HepG2 (cell line): Measurements from ENCODE around the gene IDUA. TPM values are rescaled to one million over a fixed set of nuclear protein-coding genes. Genes with fewer than 3 reads are reported as not detected.

Experiments used
- HCFC1 ChIP-seq: fragments of 150-350 bp; IDR thresholded peaks from 2 replicates; pipeline ENCODE4 v1.6.1; 2014; ENCODE audit warnings: low read depth, low read length
- HMG20B ChIP-seq: conservative IDR thresholded peaks from 2 replicates; pipeline ENCODE4 v1.6.1; 2016; ENCODE audit warnings: missing genetic modification reagents, missing compliant biosample characterization
- MEIS2 ChIP-seq: sonication (generic); formaldehyde crosslinking; IDR thresholded peaks from 2 replicates; pipeline ENCODE4 v1.9.0; 2021; ENCODE audit warnings: mild to moderate bottlenecking, missing genetic modification reagents
- NKX3-1 ChIP-seq: sonication (generic); formaldehyde crosslinking; IDR thresholded peaks from 2 replicates; pipeline ENCODE4 v1.5.0; 2020; ENCODE audit warnings: missing genetic modification reagents
- PHF21A ChIP-seq: sonication (generic); formaldehyde crosslinking; IDR thresholded peaks from 2 replicates; pipeline ENCODE4 v1.5.0; 2020; ENCODE audit warnings: mild to moderate bottlenecking, missing genetic modification reagents
- SRSF1 ChIP-seq: fragments of 200-400 bp; formaldehyde crosslinking; optimal IDR thresholded peaks from 2 replicates; pipeline ENCODE3; 2017; ENCODE audit warnings: mild to moderate bottlenecking, low read depth, low read length, moderate library complexity
- TBX2 ChIP-seq: sonication (generic); formaldehyde crosslinking; IDR thresholded peaks from 2 replicates; pipeline ENCODE4 v1.5.0; 2020; ENCODE audit warnings: missing genetic modification reagents, mild to moderate bottlenecking, borderline replicate concordance
- ZFY ChIP-seq: sonication (generic); formaldehyde crosslinking; IDR thresholded peaks from 2 replicates; pipeline ENCODE4 v1.4.0; 2020; ENCODE audit warnings: missing genetic modification reagents
- ZSCAN9 ChIP-seq: IDR thresholded peaks from 2 replicates; pipeline ENCODE4 v1.6.1; 2016; ENCODE audit warnings: borderline replicate concordance
- polyA plus RNA-seq, 8 experiments: library from polyadenylated mRNA; depleted of rRNA in 3 of 8; stranded (reverse) in 7 of 8; unstranded in 1 of 8; fragments of >200 nt; fragmentation: Illumina TruSeq in 4 of 8; extraction: Trizol in 4 of 8; gene quantifications; 2 replicates each; pipeline versions ENCODE4 v1.2.1 to v1.2.3, GENCODE V29; 2011 to 2016; ENCODE audit warnings: low read depth in 4 of 8, missing spikeins in 1 of 8, mixed read lengths in 1 of 8; ENCODE audit not compliant: insufficient read depth in 1 of 8
- total RNA-seq, 5 experiments: library from RNA; depleted of rRNA; stranded (reverse); fragments of >200 nt; fragmentation: Illumina TruSeq; extraction: Trizol; gene quantifications; 2 replicates each; pipeline ENCODE4 v1.2.3, GENCODE V29; 2016; ENCODE audit warnings: low read depth in 1 of 5
- TF ChIP-seq, protein P1 (sequence below): IDR thresholded peaks from 2 replicates; pipeline ENCODE4 v1.6.1; 2016; ENCODE audit warnings: missing compliant biosample characterization, missing genetic modification reagents, borderline replicate concordance
- TF ChIP-seq, protein P2 (sequence below): sonication (generic); formaldehyde crosslinking; IDR thresholded peaks from 2 replicates; pipeline ENCODE4 v1.4.0; 2020; ENCODE audit warnings: missing genetic modification reagents
- TF ChIP-seq, protein P3 (sequence below): sonication (generic); formaldehyde crosslinking; conservative IDR thresholded peaks from 2 replicates; pipeline ENCODE4 v1.8.0; 2022; ENCODE audit warnings: mild to moderate bottlenecking, moderate library complexity, missing genetic modification reagents
- TF ChIP-seq, protein P4 (sequence below): sonication (generic); formaldehyde crosslinking; IDR thresholded peaks from 2 replicates; pipeline ENCODE4 v1.5.0; 2020; ENCODE audit warnings: mild to moderate bottlenecking, missing genetic modification reagents
- TF ChIP-seq, protein P5 (sequence below): sonication (generic); formaldehyde crosslinking; IDR thresholded peaks from 2 replicates; pipeline ENCODE4 v1.4.0; 2020; ENCODE audit warnings: missing genetic modification reagents, borderline replicate concordance
- TF ChIP-seq, protein P6 (sequence below): sonication (generic); formaldehyde crosslinking; IDR thresholded peaks from 2 replicates; pipeline ENCODE4 v1.5.0; 2020; ENCODE audit warnings: mild to moderate bottlenecking, missing genetic modification reagents

Gene IDUA
- total and polyA plus RNA-seq, 2 of the 13 experiments (the other 11 are each of a cell fraction or from before 2014, with no cell fraction given), result 0.77 to 1.0 TPM

DNA sequence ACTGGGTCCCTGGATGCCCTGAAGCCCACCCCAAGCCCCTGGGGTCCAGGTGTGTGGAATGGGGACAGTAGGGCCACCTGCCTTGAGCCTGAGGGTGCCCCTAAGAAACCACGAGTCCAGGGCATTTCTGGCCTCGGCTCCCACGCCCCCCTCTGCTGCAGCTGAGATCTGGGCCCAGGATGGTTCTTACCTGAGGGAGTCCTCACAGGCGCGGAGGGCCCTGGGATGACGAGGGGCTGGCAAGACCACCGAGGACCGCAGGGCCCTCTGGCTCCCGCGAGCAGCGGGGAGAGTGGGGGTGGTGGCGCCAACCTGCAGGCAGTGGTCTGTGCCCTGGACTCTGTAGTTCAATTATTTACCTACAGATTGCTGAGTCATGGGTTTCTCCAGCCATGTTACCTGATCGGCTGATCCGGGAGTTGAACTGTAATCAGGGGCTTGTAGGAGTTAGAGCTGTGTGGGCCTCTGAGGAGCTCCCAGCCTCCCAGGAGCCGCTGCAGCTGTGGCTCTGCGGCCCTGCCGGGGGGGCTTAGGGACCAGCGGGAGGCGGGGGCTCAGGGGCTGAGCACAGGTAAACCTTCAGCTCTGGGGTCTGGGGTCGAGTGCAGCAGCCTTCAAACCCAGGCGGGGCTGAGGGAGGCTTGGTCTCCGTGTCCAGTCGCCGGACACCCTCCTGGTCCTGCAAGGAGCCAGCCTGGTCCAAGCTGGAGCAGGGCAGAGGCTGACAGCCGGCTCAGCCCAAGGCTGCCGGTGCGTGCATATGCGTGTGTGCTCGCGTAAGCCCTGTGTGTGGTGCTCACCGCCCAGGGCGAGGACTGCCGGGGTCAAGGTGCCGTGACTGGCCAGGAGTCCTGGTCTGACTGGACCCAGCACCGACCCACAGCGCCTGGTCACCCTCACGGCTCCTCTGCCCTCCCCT is 6.5 kb downstream of the IDUA start, which contains the start of gene SLC26A1 (continued):
- TF ChIP-seq, protein P1, sequence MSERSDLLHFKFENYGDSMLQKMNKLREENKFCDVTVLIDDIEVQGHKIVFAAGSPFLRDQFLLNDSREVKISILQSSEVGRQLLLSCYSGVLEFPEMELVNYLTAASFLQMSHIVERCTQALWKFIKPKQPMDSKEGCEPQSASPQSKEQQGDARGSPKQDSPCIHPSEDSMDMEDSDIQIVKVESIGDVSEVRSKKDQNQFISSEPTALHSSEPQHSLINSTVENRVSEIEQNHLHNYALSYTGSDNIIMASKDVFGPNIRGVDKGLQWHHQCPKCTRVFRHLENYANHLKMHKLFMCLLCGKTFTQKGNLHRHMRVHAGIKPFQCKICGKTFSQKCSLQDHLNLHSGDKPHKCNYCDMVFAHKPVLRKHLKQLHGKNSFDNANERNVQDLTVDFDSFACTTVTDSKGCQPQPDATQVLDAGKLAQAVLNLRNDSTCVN (CRISPR knock-in tag), result 0 out of 2 replicates have a peak, but pooled peaks have one; percentile 11
- TF ChIP-seq MEIS2 (CRISPR knock-in tag) (peak; percentile 31), HMG20B (CRISPR knock-in tag) (no peak), NKX3-1 (CRISPR knock-in tag) (peak; percentile 83), ZFY (CRISPR knock-in tag) (peak; percentile 70), PHF21A (CRISPR knock-in tag) (peak; percentile 58; the same call in 1 of the 2 replicates), ZSCAN9 (CRISPR knock-in tag) (peak; percentile 4; the same call in 1 of the 2 replicates), SRSF1 (peak; percentile 36), HCFC1 (peak; percentile 6; the same call in 1 of the 2 replicates), TBX2 (CRISPR knock-in tag) (peak; percentile 16; the same call in 1 of the 2 replicates)
- TF ChIP-seq, protein P2, sequence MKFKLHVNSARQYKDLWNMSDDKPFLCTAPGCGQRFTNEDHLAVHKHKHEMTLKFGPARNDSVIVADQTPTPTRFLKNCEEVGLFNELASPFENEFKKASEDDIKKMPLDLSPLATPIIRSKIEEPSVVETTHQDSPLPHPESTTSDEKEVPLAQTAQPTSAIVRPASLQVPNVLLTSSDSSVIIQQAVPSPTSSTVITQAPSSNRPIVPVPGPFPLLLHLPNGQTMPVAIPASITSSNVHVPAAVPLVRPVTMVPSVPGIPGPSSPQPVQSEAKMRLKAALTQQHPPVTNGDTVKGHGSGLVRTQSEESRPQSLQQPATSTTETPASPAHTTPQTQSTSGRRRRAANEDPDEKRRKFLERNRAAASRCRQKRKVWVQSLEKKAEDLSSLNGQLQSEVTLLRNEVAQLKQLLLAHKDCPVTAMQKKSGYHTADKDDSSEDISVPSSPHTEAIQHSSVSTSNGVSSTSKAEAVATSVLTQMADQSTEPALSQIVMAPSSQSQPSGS (CRISPR knock-in tag), result no peak
- TF ChIP-seq, protein P3, sequence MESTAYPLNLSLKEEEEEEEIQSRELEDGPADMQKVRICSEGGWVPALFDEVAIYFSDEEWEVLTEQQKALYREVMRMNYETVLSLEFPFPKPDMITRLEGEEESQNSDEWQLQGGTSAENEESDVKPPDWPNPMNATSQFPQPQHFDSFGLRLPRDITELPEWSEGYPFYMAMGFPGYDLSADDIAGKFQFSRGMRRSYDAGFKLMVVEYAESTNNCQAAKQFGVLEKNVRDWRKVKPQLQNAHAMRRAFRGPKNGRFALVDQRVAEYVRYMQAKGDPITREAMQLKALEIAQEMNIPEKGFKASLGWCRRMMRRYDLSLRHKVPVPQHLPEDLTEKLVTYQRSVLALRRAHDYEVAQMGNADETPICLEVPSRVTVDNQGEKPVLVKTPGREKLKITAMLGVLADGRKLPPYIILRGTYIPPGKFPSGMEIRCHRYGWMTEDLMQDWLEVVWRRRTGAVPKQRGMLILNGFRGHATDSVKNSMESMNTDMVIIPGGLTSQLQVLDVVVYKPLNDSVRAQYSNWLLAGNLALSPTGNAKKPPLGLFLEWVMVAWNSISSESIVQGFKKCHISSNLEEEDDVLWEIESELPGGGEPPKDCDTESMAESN (CRISPR knock-in tag), result 0 out of 2 replicates have a peak, but pooled peaks have one; percentile 8
- TF ChIP-seq, protein P4, sequence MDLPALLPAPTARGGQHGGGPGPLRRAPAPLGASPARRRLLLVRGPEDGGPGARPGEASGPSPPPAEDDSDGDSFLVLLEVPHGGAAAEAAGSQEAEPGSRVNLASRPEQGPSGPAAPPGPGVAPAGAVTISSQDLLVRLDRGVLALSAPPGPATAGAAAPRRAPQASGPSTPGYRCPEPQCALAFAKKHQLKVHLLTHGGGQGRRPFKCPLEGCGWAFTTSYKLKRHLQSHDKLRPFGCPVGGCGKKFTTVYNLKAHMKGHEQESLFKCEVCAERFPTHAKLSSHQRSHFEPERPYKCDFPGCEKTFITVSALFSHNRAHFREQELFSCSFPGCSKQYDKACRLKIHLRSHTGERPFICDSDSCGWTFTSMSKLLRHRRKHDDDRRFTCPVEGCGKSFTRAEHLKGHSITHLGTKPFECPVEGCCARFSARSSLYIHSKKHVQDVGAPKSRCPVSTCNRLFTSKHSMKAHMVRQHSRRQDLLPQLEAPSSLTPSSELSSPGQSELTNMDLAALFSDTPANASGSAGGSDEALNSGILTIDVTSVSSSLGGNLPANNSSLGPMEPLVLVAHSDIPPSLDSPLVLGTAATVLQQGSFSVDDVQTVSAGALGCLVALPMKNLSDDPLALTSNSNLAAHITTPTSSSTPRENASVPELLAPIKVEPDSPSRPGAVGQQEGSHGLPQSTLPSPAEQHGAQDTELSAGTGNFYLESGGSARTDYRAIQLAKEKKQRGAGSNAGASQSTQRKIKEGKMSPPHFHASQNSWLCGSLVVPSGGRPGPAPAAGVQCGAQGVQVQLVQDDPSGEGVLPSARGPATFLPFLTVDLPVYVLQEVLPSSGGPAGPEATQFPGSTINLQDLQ (CRISPR knock-in tag), result 0 out of 2 replicates have a peak, but pooled peaks have one; percentile 42
- TF ChIP-seq, protein P5, sequence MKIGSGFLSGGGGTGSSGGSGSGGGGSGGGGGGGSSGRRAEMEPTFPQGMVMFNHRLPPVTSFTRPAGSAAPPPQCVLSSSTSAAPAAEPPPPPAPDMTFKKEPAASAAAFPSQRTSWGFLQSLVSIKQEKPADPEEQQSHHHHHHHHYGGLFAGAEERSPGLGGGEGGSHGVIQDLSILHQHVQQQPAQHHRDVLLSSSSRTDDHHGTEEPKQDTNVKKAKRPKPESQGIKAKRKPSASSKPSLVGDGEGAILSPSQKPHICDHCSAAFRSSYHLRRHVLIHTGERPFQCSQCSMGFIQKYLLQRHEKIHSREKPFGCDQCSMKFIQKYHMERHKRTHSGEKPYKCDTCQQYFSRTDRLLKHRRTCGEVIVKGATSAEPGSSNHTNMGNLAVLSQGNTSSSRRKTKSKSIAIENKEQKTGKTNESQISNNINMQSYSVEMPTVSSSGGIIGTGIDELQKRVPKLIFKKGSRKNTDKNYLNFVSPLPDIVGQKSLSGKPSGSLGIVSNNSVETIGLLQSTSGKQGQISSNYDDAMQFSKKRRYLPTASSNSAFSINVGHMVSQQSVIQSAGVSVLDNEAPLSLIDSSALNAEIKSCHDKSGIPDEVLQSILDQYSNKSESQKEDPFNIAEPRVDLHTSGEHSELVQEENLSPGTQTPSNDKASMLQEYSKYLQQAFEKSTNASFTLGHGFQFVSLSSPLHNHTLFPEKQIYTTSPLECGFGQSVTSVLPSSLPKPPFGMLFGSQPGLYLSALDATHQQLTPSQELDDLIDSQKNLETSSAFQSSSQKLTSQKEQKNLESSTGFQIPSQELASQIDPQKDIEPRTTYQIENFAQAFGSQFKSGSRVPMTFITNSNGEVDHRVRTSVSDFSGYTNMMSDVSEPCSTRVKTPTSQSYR (CRISPR knock-in tag), result peak; percentile 90
- TF ChIP-seq, protein P6, sequence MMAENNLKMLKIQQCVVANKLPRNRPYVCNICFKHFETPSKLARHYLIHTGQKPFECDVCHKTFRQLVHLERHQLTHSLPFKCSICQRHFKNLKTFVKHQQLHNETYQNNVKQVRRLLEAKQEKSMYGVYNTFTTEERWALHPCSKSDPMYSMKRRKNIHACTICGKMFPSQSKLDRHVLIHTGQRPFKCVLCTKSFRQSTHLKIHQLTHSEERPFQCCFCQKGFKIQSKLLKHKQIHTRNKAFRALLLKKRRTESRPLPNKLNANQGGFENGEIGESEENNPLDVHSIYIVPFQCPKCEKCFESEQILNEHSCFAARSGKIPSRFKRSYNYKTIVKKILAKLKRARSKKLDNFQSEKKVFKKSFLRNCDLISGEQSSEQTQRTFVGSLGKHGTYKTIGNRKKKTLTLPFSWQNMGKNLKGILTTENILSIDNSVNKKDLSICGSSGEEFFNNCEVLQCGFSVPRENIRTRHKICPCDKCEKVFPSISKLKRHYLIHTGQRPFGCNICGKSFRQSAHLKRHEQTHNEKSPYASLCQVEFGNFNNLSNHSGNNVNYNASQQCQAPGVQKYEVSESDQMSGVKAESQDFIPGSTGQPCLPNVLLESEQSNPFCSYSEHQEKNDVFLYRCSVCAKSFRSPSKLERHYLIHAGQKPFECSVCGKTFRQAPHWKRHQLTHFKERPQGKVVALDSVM (CRISPR knock-in tag), result 0 out of 2 replicates have a peak, but pooled peaks have one; percentile 48
